HG03045 (cell line): ENCODE measurements around the gene SARS1.
"Not testable (repeated sequence)": the region's sequence is repeated elsewhere in the genome, so short reads cannot be mapped to it uniquely, and the experiment has no call there.

Experiments
- ATAC-seq: cut with Tn5 transposase; IDR thresholded peaks from one replicate; pipeline ENCODE4 v1.9.1; 2021; ENCODE audit warnings: mild to moderate bottlenecking, moderate library complexity; ENCODE audit not compliant: unreplicated experiment

SARS1 gene

DNA sequence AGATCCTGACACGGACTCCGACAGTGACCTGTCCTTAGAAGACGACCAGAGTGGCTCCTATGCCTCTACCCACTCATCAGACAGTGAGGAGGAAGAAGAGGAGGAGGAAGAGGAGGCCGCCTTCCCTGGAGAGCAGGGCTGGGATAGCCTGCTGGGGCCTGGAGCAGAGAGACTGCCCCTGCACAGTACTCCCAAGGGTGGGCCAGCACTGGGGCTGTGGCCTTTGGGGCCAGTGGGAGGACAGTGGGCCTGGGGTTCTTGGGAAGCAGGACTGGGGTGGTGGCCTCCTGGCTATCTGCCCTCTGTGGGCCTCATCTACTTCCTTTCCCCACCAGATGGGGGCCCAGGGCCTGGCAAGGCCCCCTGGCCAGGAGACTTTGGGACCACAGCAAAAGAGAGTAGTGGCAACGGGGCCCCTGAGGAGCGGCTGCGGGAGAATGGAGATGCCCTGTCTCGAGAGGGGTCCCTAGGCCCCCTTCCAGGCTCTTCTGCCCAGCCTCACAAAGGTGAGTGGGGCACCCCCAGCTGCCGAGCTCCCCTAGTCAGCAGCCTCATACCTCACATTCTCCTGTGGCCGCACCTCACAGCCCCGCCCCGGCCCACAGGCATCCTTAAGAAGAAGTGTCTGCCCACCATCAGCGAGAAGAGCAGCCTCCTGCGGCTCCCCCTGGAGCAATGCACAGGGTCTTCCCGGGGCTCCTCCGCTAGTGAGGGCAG, 59.3 kb downstream of the SARS1 start:
- ATAC-seq = no peak

DNA sequence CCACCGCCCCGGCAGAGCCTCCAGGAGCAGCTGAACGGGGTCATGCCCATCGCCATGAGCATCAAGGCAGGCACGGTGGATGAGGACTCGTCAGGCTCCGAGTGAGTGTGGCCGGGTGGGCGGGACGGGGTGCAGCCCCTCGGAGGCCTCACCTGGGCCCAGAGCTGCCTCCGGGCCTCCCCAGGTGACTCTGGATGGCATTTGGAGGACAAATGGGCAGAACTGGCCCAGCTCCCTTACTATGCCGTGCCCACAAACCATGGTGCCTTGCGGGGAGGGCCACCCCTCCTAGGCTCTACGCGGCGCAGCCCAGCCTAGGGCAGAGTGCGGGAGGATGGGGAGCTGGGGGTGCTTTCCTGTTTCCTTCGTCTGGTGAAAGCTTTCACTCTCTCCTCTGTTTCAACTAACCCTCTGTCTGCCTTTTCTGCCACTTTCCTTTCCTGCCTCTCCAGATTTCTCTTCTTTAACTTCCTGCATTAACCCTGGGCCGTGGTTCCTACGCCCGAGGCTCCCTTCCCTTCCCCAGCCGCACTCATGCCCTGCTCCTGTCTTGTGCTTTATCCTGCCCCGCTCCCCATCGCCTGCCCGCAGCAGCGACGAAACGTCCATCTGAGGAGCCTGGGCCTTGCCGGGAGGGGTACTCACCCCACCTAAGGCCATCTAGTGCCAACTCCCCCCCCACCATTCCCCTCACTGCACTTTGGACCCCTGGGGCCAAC, 60.0 kb downstream of the SARS1 start:
- ATAC-seq = no peak

DNA sequence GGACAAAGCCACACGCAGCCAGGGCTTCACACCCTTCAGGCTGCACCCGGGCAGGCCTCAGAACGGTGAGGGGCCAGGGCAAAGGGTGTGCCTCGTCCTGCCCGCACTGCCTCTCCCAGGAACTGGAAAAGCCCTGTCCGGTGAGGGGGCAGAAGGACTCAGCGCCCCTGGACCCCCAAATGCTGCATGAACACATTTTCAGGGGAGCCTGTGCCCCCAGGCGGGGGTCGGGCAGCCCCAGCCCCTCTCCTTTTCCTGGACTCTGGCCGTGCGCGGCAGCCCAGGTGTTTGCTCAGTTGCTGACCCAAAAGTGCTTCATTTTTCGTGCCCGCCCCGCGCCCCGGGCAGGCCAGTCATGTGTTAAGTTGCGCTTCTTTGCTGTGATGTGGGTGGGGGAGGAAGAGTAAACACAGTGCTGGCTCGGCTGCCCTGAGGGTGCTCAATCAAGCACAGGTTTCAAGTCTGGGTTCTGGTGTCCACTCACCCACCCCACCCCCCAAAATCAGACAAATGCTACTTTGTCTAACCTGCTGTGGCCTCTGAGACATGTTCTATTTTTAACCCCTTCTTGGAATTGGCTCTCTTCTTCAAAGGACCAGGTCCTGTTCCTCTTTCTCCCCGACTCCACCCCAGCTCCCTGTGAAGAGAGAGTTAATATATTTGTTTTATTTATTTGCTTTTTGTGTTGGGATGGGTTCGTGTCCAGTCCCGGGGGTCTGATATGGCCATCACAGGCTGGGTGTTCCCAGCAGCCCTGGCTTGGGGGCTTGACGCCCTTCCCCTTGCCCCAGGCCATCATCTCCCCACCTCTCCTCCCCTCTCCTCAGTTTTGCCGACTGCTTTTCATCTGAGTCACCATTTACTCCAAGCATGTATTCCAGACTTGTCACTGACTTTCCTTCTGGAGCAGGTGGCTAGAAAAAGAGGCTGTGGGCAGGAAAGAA, 61.1 kb downstream of the SARS1 start:
- ATAC-seq = no peak

DNA sequence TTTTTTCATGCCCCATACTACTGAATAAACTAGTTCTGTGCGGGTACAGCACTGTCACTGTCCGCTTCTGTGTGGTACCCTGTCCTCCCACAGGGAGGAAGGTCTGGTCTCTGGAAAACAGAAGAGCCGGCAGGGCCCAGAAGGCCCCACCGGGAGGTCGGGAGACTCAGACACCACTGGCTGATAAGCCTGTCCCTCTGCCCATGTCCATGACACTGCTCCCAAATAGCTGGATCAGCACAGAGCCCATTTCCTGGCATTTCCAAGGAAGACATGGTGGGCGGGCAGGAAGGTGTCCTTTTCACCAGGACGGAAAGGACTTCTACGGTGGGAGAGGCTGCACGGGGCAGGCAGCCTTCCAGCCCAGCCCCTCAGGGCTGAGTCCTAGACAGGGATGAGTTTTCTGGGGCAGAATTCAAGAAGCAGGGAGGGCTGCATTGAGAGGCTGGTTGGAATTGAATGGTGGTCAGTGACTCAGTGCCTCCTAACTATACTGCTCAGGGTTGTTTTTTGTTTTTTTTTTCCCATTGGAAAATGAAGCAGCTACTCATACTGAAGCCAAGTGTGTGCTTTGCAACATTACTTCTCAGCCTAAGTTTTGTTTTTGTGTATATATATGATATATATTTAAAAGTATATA, 62.1 kb downstream of the SARS1 start:
- ATAC-seq = no peak

DNA sequence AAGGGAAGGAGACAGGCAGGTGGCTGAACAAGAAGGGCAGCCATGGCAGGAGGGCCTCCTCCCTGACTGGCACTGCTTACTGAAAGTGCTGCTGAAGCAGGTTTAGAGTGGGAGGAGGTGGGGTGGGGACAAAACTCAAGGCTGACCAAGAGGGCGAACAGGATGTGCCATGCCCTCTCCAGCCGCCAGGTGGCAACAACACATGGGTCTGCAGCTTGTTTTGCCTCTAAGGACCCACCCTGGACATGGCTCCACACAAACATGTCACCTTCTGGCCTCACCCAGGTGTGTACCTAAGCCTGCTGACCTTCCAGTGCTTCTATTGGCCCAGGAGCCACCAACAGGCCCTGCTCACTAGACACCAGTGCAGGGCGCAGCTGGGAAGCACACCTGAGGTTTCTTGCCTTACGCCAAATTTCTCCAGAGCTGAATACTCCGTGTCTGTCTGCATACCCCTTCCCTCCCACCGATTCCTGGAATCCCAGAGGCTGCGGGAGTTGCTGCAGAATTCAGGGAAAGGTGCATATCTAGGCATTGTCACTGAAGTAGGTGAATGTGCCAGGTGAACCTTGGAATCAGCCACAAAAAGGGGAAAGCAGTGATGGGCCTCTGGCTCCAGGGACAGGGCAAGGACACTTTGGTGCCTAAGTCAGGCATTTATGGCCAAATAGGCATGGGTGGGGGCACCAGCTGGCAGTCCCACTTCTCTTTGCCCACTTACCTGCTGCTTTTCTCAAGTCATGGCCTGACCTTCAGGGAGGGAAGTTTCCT, 63.9 kb downstream of the SARS1 start:
- ATAC-seq = peak; percentile 81

DNA sequence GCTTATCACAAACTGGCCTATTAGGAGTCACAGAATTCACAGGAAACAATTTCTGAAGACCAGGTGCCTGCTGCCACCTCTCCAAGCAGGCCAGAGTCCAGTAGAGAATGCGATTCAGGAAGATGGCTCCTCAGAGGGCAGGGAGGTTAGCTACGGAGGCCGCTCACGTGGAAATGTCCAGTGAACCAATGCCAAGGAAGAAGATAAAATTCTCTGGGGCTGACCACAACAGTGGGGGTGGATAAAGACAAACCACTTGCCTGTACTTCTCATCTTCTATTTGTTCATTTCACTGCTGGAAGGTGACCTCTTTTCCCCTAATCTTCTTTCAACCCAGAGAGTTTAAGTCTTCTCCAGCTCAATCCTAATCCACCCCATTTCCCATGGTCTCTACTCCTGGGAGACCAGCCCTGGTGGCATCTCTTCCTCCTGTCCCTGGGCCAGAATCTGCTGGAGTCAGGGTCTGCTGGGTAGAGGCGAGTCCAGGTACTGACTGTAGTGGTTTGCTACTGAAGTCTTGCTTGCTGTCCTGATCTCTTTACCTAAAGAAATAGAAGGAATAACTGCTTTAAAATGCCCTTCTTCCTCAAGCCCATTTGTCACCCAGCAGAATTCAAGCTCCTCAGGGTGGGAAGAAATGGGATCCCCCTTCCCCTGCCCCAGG, 66.0 kb downstream of the SARS1 start:
- ATAC-seq = no peak

DNA sequence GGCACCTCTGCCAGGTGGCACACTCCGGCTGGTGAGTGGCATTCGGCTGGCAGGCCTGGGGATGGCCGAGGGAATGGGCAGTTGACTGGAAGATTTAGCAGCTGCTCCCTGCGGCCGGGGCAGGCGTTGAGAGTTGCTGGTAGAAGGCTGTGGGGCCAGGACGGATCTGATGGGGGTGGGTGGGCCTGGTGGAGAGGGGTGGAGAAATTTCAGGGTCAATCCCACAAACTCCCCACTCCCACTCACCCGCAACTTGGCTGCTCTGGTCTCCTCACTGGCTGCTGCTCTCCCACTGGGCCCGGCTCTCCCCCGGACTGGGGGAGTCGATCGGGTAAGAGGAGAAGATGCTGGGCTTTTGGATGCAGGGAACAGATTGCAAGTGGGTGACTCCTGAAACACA, 67.1 kb downstream of the SARS1 start:
- no peak for ATAC-seq

DNA sequence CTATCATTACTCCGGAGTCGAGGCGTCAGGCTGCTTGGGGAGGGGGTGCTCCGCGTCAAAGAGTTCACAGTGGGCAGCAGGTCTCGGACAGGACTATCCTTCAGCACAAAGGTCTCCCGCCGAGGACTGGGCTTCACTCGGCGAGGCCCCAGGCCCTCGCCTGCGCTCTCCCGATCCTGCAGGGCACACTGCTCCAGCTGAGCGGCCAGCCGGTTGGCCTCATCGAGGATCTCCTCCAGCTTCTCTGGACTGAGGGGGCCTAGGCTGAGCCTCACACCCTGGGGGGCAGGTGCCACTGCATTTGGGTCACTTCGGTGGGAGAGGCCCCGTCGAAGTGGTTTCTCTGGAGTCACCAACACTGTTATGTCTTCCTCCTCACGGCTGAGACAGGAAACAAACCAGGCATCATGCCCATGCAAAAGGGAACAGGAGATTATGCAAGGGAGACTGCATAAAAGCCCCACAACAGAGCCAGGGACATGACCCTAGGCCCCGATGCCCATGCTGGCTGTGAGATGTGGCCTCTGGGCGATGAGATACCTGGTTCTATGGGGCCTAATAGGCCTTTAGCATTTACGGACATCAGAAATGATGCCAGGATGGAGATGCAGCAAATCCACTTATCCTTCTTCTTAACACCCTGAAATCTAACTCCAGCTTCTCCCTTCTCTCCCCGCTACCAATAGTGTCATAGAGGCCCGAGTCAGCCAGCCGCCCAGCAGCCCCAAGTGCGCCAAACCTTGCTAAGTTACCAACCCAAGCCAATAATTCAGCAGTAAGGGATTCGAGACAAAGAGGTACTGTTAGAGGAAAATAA, 68.2 kb downstream of the SARS1 start:
- no peak for ATAC-seq

DNA sequence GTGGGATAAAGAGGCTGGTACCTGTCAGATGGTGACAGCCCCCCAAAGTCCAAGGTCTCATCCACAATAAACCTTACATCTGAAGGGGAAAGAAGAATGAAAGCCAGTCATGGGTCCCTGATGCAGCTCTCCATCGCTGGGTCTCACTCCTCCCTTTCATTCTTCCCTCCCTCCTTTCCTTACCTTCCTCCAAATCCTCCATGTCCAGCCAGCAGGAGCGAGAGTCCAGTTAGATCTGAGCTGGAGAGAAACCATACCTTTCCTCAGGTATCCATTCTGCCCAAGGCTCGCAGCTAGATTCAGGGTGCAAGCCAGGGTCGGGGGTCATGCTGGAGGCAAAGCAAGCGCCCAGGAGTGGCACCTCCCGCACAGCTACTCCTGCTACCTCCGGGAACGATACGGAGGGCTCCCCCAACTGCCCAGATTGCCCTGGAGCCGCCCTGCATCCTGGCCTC, 68.8 kb downstream of the SARS1 start:
- no peak for ATAC-seq

DNA sequence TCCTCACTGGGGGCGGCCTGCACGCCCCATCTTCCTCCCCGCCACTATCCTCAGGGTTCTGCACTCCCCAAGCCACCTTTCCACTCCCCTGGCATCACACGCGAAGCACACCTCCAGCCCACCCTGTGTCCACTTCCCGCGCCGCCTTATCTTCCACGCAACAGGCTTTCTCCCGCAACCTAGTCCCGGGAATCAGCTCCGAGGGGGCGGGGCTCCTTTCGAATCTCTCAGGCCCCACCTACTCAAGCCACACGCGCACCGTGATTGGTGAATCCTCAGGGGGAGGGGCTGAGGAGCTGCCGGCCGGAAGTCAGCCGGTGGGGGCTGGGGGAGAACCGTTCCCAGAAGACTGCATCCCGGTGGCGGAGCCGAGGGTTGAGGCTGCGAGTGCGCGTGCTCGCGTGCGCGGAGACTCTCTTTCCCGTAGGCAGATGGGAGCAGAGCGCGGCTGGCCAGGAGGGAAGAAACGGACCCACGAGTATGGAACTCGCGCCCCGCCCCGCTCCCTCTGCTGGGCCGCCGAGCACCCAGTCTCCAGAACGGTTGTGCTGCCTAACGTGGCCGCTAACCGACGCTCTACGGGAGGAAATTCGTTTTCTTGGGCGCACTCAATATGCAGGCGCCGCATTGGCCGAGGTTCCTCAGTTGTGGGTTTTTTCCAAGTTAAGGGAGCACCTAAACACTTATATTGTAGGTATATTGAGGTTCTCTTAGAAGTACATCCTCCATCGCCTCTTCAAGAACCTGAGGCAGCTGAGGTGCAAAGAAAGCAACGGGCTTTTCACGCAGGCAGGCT, 69.4 kb downstream of the SARS1 start, which contains the start of gene PSRC1:
PSRC1 (minus strand) TSS at position 194 of the 796 bp plus-strand sequence.
- peak; percentile 97 for ATAC-seq

DNA sequence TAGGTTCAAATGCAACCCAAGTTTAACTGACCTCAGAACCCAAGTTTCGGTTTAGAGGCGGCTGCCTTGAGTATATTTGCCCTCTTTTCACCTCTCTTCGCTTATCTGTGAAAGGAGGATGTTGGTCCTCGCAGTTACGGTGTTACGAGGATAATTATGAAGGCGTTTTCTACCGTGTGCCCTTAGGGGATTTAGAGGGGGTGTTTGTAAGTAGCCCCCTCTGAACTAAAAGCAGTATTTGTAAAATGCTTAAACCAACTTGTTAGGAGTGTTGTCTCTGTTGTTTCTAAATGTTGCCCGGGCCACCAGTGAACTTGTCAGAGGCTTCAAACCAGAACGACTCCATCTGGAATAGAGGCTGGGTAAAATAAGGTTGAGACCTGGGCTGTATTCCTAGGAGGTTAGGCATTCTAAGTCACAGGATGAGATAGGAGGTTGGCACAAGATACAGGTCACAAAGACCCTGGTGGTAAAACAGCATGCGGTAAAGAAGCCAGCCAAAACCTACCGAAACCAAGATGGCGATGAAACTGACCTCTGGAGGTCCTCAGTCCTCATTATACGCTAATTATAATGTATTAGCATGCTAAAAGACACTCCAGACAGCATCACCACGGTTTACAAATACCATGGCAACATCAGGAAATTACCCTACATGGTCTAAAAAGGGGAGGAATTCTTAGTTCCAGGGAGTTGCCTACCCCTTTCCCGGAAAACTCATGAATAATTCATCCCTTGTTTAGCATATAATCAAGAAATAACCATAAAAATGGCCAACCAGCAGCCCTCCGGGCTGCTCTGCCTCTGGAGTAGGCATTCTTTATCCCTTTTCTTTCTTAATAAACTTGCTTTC, 70.3 kb downstream of the SARS1 start:
- ATAC-seq = peak; percentile 35

DNA sequence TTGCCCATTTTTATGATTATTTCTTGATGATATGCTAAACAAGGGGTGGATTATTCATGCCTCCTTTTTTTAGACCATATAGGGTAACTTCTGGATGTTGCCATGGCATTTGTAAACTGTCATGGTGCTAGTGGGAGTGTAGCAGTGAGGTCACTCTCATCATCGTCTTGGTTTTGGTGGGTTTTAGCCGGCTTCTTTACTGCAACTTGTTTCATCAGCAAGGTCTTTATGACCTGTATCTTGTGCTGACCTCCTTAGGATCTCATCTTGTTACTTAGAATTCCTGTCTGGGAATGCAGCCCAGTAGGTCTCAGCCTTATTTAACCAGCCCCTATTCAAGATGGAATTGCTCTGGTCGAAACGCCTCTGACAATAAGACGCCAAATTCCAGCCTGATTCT, 73.0 kb downstream of the SARS1 start:
- not testable (repeated sequence) for ATAC-seq
